Bronchial epithelial cell (primary cell): Measurements from ENCODE around the gene C3orf80. TPM values are rescaled to one million over a fixed set of nuclear protein-coding genes. Genes with fewer than 3 reads are reported as not detected.

Experiments used
- DNase-seq: peaks from one replicate; pipeline ENCODE4 v3.0.0-alpha.2; 2010; ENCODE audit warnings: low read depth
- FAIRE-seq: peaks from 2 replicates; lab custom pipeline; 2011; peaks lifted over from hg19 to GRCh38; lab: Jason Lieb, UNC
- H3K27me3 ChIP-seq: 2 replicates; pipeline ENCODE4 v1.5.1; 2011; ENCODE audit warnings: low read length; ENCODE audit not compliant: control insufficient read depth, insufficient read depth
- H3K36me3 ChIP-seq: 2 replicates; pipeline ENCODE4 v1.5.1; 2011; ENCODE audit warnings: low read length; ENCODE audit not compliant: control insufficient read depth, insufficient read depth
- H3K4me3 ChIP-seq: 2 replicates; pipeline ENCODE4 v1.5.1; 2011; ENCODE audit warnings: mild to moderate bottlenecking, low read depth, low read length, control low read depth
- total RNA-seq: library from RNA; depleted of rRNA; stranded (reverse); fragments of >200 nt; gene quantifications from 2 replicates; pipeline ENCODE4 v1.2.1, GENCODE V29; 2014
- TF ChIP-seq, protein P1 (sequence below): IDR thresholded peaks from 2 replicates; pipeline ENCODE4 v1.5.1; 2011; ENCODE audit warnings: mild to moderate bottlenecking, moderate library complexity, low read length, control low read depth, inconsistent platforms; ENCODE audit not compliant: insufficient read depth, severe bottlenecking

Gene C3orf80
- total RNA-seq, 1 donor from 2014 or later = not detected

DNA sequence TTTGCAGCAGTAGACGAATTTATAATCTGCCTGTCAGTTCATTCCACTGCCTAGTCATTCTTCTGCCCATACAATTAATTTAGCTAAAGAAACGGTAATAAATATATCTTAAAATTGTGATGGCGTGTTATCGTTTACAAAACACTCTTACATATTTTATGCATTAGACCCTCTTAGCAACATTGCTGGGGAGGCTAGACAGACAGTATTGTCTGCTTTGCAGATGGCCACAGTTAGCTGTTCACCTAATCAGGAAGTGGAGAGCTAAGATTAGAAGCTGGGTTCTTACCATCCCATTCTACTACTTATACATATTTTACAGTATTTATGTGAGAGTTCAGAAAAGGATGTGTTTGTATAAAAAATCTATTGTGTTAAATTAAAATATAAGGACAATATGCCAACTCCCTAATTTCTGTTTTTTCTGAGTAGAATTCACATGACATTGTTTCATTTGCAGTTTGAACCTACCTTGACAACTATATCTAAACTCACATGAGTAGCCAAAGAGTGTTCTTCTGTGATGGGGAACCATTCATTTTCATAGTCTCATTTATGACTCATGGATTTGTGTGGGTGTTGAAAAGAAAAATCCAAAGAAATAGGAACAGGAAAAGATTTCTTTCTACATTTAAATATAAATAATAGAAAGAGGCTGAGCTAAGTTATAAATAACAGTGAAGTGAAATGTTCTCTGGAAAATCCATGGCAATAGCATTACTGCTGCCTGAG lies 41.7 kb upstream of the C3orf80 start:
- FAIRE-seq = no peak
- Histone ChIP-seq H3K4me3 (no peak overlapping the region), H3K36me3 (no peaks in the 10 kb centered on the region), H3K27me3 (no peaks in the 10 kb centered on the region)
- peak; percentile 33 for DNase-seq
- TF ChIP-seq, protein P1, sequence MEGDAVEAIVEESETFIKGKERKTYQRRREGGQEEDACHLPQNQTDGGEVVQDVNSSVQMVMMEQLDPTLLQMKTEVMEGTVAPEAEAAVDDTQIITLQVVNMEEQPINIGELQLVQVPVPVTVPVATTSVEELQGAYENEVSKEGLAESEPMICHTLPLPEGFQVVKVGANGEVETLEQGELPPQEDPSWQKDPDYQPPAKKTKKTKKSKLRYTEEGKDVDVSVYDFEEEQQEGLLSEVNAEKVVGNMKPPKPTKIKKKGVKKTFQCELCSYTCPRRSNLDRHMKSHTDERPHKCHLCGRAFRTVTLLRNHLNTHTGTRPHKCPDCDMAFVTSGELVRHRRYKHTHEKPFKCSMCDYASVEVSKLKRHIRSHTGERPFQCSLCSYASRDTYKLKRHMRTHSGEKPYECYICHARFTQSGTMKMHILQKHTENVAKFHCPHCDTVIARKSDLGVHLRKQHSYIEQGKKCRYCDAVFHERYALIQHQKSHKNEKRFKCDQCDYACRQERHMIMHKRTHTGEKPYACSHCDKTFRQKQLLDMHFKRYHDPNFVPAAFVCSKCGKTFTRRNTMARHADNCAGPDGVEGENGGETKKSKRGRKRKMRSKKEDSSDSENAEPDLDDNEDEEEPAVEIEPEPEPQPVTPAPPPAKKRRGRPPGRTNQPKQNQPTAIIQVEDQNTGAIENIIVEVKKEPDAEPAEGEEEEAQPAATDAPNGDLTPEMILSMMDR = no peak

DNA sequence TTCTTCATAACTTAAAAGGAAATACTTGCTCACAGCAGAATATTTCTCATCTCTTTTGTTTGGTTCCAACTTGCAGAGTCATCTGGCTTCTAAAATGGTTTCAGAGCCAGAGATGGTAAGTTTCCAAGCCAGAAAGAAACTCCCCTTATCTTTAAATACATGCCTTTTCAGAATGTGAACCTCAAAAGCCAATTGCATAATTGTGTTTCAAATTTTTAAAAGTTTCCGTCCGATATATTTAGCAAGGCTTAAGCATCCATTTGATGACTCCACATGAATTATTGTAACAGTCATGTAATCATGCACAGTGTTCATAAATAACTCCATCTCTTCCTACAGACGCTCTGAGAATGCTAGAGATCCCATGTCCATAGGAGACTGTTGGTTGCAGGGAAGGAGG lies 40.6 kb upstream of the C3orf80 start:
- no peak for DNase-seq
- FAIRE-seq = no peak

DNA sequence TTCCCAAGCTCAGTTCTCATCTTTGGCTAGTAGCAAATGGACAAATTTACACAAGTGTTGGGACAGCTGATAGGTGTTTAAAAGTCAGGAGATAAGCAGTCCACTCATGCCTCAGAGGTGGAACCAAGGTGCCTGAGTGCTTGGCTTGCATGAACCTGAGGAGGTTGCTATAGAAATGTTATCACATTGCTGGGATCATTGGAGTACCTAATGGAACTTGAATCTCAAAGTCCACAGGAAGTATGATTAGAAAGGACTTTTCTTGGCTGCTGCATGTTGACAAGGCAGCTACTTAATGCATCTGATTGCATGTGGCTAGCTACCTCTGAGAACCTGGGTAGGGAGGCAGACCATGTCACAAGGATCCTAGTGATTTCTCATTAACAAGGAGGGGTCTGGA lies 39.5 kb upstream of the C3orf80 start:
- DNase-seq (no peak), FAIRE-seq (peak; percentile 13)
- TF ChIP-seq, protein P1 = no peak

More for the DNA sequence above, 40.6 kb upstream of the C3orf80 start:
- Histone ChIP-seq H3K4me3 (no peak overlapping the region), H3K36me3 (no peaks in the 10 kb centered on the region), H3K27me3 (no peaks in the 10 kb centered on the region)
- TF ChIP-seq, protein P1 = no peak

DNA sequence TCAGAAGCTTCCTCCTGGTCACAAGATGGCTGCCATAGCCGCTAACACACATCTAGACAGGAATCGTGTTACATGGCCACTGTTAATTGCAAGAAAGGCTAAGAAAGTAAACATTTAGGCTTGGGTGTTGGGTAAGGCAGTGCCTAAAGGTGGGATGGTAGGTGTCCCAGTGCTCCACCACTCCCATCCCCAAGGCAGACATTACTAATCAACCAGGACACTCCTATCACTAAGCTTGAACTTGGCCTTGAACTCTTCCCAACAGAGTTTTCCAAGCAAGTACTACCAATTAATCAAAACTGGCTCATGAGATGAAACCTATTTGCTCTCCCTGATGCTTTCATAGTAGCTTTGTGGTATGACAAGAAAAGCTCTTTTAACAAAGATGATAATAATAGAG lies 37.9 kb upstream of the C3orf80 start:
- FAIRE-seq (no peak), DNase-seq (no peak)
- no peaks in the 10 kb centered on the region for H3K36me3 ChIP-seq
- H3K27me3 ChIP-seq = no peaks in the 10 kb centered on the region
- no peak overlapping the region for H3K4me3 ChIP-seq
- TF ChIP-seq, protein P1 = no peak

More for the DNA sequence above, 39.5 kb upstream of the C3orf80 start:
- Histone ChIP-seq H3K4me3 (no peak overlapping the region), H3K36me3 (no peaks in the 10 kb centered on the region), H3K27me3 (no peaks in the 10 kb centered on the region)

DNA sequence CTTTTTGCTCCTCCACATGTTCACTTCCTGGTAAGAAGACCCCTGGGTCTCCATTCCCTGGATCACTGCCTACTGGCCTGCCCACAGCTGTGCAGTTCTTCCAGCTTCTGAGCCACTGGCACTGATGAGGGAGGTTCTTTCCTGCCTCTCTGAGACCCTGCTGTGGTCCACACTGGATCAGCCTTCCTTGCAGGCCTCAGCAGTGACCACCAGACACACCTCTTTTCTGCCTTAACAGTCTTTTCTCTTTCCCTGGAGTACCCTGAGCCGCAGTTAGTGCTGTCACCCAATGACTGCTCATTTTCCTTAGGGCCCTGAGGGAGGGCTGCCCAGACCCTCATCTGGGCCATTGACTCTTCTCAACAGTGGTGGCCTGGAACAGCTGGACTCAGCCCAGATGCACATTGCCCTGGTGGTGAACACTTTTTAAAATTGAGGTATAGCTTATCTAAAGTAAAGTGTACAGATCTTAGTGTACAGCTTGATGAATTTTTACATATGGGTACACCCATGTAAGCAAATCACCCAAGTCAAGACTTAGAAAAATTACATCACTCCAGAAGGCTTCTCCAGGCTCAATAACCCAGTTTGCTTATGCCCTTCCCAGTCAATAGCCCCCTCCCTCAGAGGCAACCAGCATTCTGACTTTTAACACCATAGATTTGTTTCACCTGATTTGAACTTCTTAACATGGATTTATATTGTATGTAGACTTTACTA lies 32.8 kb upstream of the C3orf80 start:
- no peaks in the 10 kb centered on the region for H3K27me3 ChIP-seq
- no peaks in the 10 kb centered on the region for H3K36me3 ChIP-seq
- FAIRE-seq (no peak), DNase-seq (no peak)
- no peak overlapping the region for H3K4me3 ChIP-seq
- TF ChIP-seq, protein P1 = no peak
